HEK293T (cell line): ENCODE results near the gene CAP2.

Experiments used
- CTCF ChIA-PET: fragments of 350-600 bp; formaldehyde crosslinking; extraction: SDS; loops from one replicate; lab custom pipeline; 2021; ENCODE audit warnings: antibody characterized with exemption, inconsistent platforms; lab: Yijun Ruan, JAX
- POLR2A ChIA-PET: fragments of 350-600 bp; formaldehyde crosslinking; extraction: SDS; loops from one replicate; lab custom pipeline; 2020; ENCODE audit warnings: antibody characterized with exemption, inconsistent platforms; lab: Yijun Ruan, JAX
- DNase-seq: peaks from one replicate; pipeline ENCODE4 v3.0.0; 2012; ENCODE audit warnings: mixed read lengths; ENCODE audit errors: extremely low spot score
- ARNT ChIP-seq: fragments of 450-650 bp; IDR thresholded peaks from 2 replicates; pipeline ENCODE4 v1.6.1; 2017; ENCODE audit warnings: mild to moderate bottlenecking
- BHLHE40 ChIP-seq: fragments of 450-650 bp; IDR thresholded peaks from 2 replicates; pipeline ENCODE4 v1.6.1; 2016; ENCODE audit warnings: mild to moderate bottlenecking, moderate library complexity, borderline replicate concordance
- CTBP1 ChIP-seq: fragments of 450-650 bp; IDR thresholded peaks from 2 replicates; pipeline ENCODE4 v1.6.1; 2016; ENCODE audit warnings: borderline replicate concordance
- ELF4 ChIP-seq: fragments of 450-650 bp; IDR thresholded peaks from 2 replicates; pipeline ENCODE4 v1.6.1; 2017; ENCODE audit warnings: antibody characterized with exemption
- FOXA1 ChIP-seq: fragments of 450-650 bp; IDR thresholded peaks from 2 replicates; pipeline ENCODE4 v1.6.1; 2016; ENCODE audit warnings: mild to moderate bottlenecking
- FOXK2 ChIP-seq: fragments of 450-650 bp; IDR thresholded peaks from 2 replicates; pipeline ENCODE4 v1.6.1; 2016; ENCODE audit warnings: mild to moderate bottlenecking
- FOXM1 ChIP-seq: fragments of 450-650 bp; IDR thresholded peaks from 2 replicates; pipeline ENCODE4 v1.6.1; 2017; ENCODE audit warnings: mild to moderate bottlenecking, borderline replicate concordance
- HDGF ChIP-seq: fragments of 450-650 bp; IDR thresholded peaks from 2 replicates; pipeline ENCODE4 v1.6.1; 2017; ENCODE audit warnings: antibody characterized with exemption, borderline replicate concordance
- L3MBTL2 ChIP-seq: fragments of 450-650 bp; conservative IDR thresholded peaks from 2 replicates; pipeline ENCODE4 v1.6.1; 2016; ENCODE audit warnings: mild to moderate bottlenecking
- LEF1 ChIP-seq: fragments of 450-650 bp; IDR thresholded peaks from 2 replicates; pipeline ENCODE4 v1.6.1; 2017; ENCODE audit warnings: mild to moderate bottlenecking, borderline replicate concordance
- NFRKB ChIP-seq: fragments of 450-650 bp; IDR thresholded peaks from 2 replicates; pipeline ENCODE4 v1.6.1; 2016; ENCODE audit warnings: mild to moderate bottlenecking, moderate library complexity
- SP1 ChIP-seq: fragments of 450-650 bp; IDR thresholded peaks from 2 replicates; pipeline ENCODE4 v1.6.1; 2017
- SUZ12 ChIP-seq: fragments of 450-650 bp; IDR thresholded peaks from 2 replicates; pipeline ENCODE4 v1.6.1; 2016; ENCODE audit warnings: mild to moderate bottlenecking
- TARDBP ChIP-seq: fragments of 450-650 bp; IDR thresholded peaks from 2 replicates; pipeline ENCODE4 v1.6.1; 2016
- ZNF384 ChIP-seq: fragments of 450-650 bp; IDR thresholded peaks from 2 replicates; pipeline ENCODE4 v1.6.1; 2016
- TF ChIP-seq, protein P1 (sequence below): fragments of 450-650 bp; IDR thresholded peaks from 2 replicates; pipeline ENCODE4 v1.6.1; 2016

CAP2 gene

DNA sequence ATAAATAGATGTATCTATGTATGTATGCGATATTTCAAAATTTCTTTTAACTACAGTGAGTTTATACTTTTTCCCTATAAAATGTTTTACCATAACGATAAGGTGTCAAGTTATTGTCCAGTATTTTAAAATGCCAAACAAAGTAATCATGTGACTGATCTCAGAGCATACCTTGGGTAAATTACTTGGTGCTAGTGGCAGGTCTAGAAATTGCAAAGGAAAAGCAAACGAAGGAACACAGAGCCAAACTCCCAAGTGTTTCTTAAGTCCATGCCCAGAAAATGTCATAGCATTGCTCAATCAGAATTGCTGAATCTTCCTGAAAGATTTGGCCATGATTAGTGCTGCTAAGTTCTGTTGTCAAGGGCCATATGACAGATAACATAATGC, 77.5 kb downstream of the CAP2 start:
- POLR2A ChIA-PET = no interaction called here
- DNase-seq = no peak
- TF ChIP-seq ZNF384 (no peak), FOXM1 (no peak), NFRKB (no peak), SP1 (no peak), BHLHE40 (no peak), TARDBP (no peak), FOXK2 (no peak), ELF4 (no peak), SUZ12 (no peak)
- TF ChIP-seq, protein P1, sequence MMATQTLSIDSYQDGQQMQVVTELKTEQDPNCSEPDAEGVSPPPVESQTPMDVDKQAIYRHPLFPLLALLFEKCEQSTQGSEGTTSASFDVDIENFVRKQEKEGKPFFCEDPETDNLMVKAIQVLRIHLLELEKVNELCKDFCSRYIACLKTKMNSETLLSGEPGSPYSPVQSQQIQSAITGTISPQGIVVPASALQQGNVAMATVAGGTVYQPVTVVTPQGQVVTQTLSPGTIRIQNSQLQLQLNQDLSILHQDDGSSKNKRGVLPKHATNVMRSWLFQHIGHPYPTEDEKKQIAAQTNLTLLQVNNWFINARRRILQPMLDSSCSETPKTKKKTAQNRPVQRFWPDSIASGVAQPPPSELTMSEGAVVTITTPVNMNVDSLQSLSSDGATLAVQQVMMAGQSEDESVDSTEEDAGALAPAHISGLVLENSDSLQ = no peak
- CTCF ChIA-PET = no interaction called here

DNA sequence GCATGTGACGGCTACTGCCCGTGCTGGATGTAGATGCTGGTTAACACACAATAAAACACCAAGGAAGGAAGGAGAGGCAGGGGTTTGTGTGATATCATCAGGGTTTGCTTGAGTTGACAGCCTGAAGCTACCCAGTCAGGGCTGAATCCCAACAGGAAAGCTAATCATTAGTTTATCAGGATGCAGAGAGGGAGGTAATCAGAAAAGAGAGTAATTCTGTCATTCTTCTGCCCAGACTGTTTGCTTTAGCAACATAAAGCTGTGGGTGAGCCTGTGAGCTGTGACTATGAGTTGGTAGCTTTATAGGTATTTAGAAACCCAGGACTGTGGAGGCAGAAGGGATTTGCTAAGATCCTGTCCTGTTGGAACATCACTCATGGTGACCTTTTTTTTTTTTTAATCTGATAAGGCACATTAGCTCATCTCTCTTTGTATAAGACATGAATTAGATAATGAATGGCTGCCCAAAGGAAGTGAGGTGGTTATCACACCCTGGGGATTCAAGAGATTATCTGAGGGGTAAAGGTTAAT, 79.3 kb downstream of the CAP2 start:
- no peak for TF ChIP-seq HDGF
- no peak for TF ChIP-seq ELF4
- TF ChIP-seq ZNF384 = peak; percentile 60; the same call in 1 of the 2 replicates
- TF ChIP-seq NFRKB = no peak
- TF ChIP-seq FOXM1 = no peak
- TF ChIP-seq, protein P1 = peak; percentile 80
- TF ChIP-seq BHLHE40 = no peak
- TF ChIP-seq TARDBP = no peak
- no peak for TF ChIP-seq SUZ12
- no peak for TF ChIP-seq L3MBTL2
- no peak for TF ChIP-seq FOXK2
- no peak for TF ChIP-seq LEF1
- TF ChIP-seq FOXA1 = no peak
- no peak for TF ChIP-seq ARNT
- no peak for TF ChIP-seq CTBP1
- DNase-seq = peak; percentile 38
- CTCF ChIA-PET = interaction anchor here (1.2 kb wide), 1 partner anchor 14 kb away, joined by 6 read pairs; no protein-coding TSS in a partner anchor
- POLR2A ChIA-PET = interaction anchor here (1.4 kb wide), 1 partner anchor 79 kb away, joined by 6 read pairs; the partner anchor contains the start of gene CAP2

DNA sequence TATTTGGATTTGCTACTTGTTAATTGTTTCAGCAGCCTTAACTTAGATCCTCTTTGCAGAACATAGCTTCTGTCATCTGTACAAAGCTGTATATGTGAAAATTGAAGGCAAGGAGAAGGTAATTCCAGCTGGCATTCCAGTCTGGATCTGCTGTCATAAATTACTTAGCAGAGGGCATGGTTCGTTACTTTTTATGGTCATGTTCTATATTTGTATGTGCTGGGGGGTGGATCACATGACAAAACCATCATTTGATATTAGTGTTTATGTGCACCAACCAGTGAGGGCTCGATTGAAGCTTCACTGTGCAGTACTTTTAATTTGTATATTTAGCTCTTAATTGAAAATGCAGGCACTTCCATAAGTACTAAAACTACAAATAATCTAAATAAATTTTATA, 80.2 kb downstream of the CAP2 start:
- no peak for TF ChIP-seq SP1
- no peak for TF ChIP-seq ZNF384
- no peak for TF ChIP-seq TARDBP
- no peak for TF ChIP-seq BHLHE40
- TF ChIP-seq ARNT = peak; percentile 52; the same call in 1 of the 2 replicates
- peak; percentile 60; the same call in 1 of the 2 replicates for TF ChIP-seq FOXM1
- 0 out of 2 replicates have a peak, but pooled peaks have one; percentile 34 for TF ChIP-seq LEF1
- no peak for TF ChIP-seq NFRKB
- TF ChIP-seq, protein P1 = peak; percentile 93
- no peak for TF ChIP-seq ELF4
- no peak for TF ChIP-seq FOXA1
- TF ChIP-seq L3MBTL2 = no peak
- TF ChIP-seq SUZ12 = no peak
- TF ChIP-seq CTBP1 = peak; percentile 66
- TF ChIP-seq FOXK2 = no peak
- TF ChIP-seq HDGF = no peak
- CTCF ChIA-PET = interaction anchor here (0.7 to 1.2 kb wide), 2 partner anchors 15 to 298 kb away, joined by 4 to 6 read pairs; no protein-coding TSS in a partner anchor
- DNase-seq = peak; percentile 49
- POLR2A ChIA-PET = interaction anchor here (0.8 kb wide), 1 partner anchor 80 kb away, joined by 3 read pairs; the partner anchor contains the start of gene CAP2

DNA sequence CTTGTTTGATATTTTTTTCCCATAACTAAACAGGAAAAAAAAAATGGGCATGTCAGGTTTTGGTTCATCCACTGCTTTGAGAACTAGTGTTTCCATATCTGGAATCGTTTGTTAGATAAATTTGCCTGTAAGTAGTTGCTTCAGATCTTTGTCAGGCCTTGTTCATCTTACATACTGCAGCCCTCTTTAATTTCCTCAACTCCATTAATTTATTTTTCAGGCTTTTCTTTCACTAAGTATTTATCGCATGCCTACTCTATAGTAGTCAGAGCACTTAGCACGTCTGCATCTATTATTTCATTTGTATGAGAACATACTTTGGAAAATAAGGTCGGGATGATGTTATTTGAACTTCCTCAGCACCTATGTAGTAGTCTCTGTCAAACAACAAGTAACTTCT, 80.9 kb downstream of the CAP2 start:
- ChIA-PET POLR2A (no interaction called here), CTCF (interaction anchor here (0.7 kb wide), 1 partner anchor 299 kb away, joined by 4 read pairs; no protein-coding TSS in a partner anchor)

More for the DNA sequence above, 80.9 kb downstream of the CAP2 start:
- DNase-seq = no peak
- TF ChIP-seq SP1 (no peak), FOXK2 (no peak), HDGF (no peak), ARNT (no peak), BHLHE40 (no peak), L3MBTL2 (no peak), ZNF384 (no peak), LEF1 (no peak), ELF4 (no peak), FOXA1 (no peak), CTBP1 (no peak), NFRKB (no peak), FOXM1 (no peak), SUZ12 (no peak), TARDBP (no peak)
- TF ChIP-seq, protein P1 = no peak
